Measurements from ENCODE around the gene CD74. TPM values are rescaled to one million over a fixed set of nuclear protein-coding genes. Genes with fewer than 3 reads are reported as not detected.

The CD74 gene
- 1.7 and 5.4 TPM in 2 replicates for total RNA-seq

DNA sequence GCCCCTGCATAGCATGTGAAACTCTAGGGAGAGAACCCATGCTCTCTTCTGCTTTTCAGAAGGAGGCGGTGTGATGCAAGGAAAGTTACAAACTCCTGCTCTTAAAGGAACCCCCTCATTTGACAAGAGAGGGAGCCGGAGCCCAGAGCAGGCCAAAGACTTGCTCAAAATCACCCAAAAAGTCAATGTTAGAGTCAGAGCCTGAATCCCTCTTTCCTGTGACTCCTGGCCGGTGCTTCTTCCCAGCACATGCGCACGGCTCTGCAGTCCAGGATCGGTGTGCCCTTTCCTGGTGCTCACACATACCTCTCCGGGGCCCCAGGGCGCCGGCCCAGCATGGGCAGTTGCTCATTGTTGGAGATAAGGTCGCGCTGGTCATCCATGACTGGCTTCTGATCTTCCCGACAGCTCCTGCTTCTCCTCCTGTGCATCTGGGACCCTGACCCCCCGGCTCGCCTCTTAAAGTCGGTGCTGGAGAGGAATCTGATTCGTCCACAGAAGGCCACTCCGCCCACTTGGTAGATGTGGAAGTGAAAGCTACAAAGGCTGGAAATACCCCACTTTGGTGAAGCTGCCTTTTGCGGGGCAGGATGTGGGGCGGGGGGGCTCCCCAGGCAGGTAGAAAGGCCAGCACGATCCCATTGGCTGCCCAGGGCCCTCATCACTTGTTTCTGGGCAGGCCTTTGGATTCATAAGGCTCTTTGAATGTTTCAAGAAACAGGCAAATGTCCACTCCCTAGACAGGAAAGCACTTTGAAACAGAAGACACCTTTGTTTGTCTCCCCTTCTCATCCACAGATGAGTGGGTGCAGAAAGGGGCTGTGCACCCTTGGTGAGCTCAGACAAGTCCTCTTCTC, at the start of gene CD74:
CD74 (minus strand) TSS at position 592 of the 857 bp plus-strand sequence; CDS start at position 431, 161 bp downstream.

DNA sequence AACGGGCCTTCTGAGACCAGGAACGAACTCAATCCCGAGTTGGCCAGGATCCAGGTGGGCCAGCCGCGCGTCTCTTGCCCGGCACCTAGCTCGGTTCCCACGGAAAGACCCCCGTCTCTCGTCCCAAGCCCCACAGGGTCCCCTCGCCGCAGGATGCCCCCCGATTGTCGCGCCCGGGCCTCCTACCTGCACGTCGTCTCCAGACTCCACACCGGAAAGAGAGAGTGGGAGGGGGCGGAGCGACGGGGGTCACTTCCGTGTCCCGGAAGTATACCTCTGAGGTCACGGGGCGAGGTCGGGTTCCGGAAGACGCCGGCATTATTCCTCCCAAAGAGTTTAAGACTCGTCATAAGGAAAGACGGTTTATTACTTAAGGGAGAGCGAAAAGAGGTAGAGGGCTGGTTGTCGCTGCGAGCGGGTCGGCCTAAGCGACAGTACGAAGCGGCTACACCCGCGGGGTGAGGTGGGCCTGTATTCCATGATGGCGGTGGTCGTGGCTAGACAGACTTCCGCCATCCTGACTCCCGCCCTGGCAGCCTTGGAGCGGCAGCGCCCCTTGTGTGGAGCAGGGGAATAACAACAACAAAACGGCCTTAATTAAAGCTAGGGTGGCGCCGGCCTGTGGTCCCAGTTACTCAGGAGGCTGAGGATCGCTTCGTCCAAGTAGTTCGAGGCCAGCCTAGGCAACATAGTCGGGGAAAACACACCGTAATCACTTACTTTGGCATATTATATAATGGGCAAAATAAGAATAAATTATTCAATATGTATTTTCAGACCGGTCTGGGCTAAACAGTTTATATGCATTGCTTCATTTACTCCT, 37.0 kb upstream of the CD74 start, which contains the start of gene RPS14:
RPS14 (minus strand) TSS at position 223 of the 823 bp plus-strand sequence. CDS start 2,006 bp downstream, outside the sequence.

DNA sequence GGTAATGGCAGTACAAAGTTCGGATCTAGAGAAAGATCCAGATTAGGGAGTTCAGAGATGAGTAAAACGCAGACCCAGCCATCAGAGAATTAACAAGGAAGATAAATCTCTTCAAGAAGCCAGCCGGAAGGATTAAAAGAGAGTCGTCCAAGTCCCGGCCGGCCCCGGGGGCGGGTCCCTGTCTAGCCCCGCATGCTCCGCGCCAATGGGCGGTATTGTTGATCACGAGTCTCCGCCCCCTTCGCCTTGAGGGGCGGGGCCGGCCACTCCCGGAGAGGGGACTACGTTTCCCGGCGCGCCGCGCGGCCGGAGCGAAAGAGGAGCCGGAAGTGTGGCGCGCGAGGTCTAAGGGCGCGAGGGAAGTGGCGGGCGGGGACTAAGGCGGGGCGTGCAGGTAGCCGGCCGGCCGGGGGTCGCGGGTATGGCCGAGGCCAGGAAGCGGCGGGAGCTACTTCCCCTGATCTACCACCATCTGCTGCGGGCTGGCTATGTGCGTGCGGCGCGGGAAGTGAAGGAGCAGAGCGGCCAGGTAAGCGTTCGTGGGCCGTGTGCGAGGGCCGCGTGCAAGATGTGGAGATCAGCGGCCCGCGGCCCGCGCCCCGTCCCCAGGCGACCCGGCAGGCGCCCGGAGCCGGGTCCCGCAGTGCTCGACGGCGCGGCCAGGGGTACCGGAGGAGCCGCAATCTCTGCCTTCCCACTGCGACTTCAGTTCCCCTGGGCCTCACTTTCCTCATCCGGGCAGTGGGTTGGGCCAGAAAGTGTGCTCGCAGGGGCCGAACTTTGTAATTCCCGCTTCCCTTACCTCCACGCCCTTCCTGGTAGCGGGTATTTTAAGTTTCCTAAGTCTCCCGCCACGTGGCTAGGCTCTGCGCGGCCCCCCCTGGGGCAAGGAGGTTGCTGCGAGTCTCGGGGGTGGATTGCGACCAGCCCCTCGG, 55.1 kb downstream of the CD74 start, which contains the start of gene TCOF1:
TCOF1 (plus strand) TSS at position 372 of the 935 bp plus-strand sequence; CDS start at position 422, 50 bp downstream.

Other genes with a start within 250 kb of the CD74 start
- 0.78 TPM in 1 of 2 replicates, not detected in the other for gene CDX1, start 246.1 kb downstream of the CD74 start, total RNA-seq
- gene SLC6A7, start 222.8 kb downstream of the CD74 start, total RNA-seq: under 0.01 TPM in 1 of 2 replicates, not detected in the other
- 0.80 TPM in 1 of 2 replicates, not detected in the other for gene CAMK2A, start 123.1 kb downstream of the CD74 start, total RNA-seq
- 14.1 and 19.5 TPM in 2 replicates for gene ARSI, start 110.0 kb downstream of the CD74 start, total RNA-seq
- gene TCOF1, start 55.2 kb downstream of the CD74 start, total RNA-seq: 23.4 and 23.6 TPM in 2 replicates
- 3,859 and 4,461 TPM in 2 replicates for gene RPS14, start 36.8 kb upstream of the CD74 start, total RNA-seq
- gene NDST1, start 95.2 kb upstream of the CD74 start, total RNA-seq: 76.7 and 92.8 TPM in 2 replicates
- gene SYNPO, start 227.8 kb upstream of the CD74 start, total RNA-seq: 14.1 and 15.3 TPM in 2 replicates
- 0.26 and 0.40 TPM in 2 replicates for gene MYOZ3, start 248.3 kb upstream of the CD74 start, total RNA-seq